H9 (cell line): ENCODE results near the gene NKD2. TPM values are rescaled to one million over a fixed set of nuclear protein-coding genes. Genes with fewer than 3 reads are reported as not detected.
"Not testable (repeated sequence)": the region's sequence is repeated elsewhere in the genome, so short reads cannot be mapped to it uniquely, and the experiment has no call there.

Experiments
- DNase-seq: peaks from one replicate; pipeline ENCODE4 v3.0.0-alpha.2; 2017
- H2AFZ ChIP-seq: one replicate; pipeline ENCODE4 v1.6.1; 2013; ENCODE audit warnings: mild to moderate bottlenecking, low read length, control low read depth, moderate library complexity
- H2AK5ac ChIP-seq: 2 replicates; pipeline ENCODE4 v1.6.1; 2013; ENCODE audit warnings: low read length, control low read depth, mixed read lengths; ENCODE audit not compliant: insufficient read length
- H2BK120ac ChIP-seq: one replicate; pipeline ENCODE4 v1.6.1; 2013; ENCODE audit warnings: low read depth, mild to moderate bottlenecking, low read length, control low read depth, inconsistent platforms; ENCODE audit not compliant: poor library complexity, severe bottlenecking
- H2BK12ac ChIP-seq: 2 replicates; pipeline ENCODE4 v1.6.1; 2013; ENCODE audit warnings: low read length, control low read depth, mixed read lengths, low read depth; ENCODE audit not compliant: insufficient read length
- H2BK15ac ChIP-seq: 2 replicates; pipeline ENCODE4 v1.6.1; 2013; ENCODE audit warnings: low read depth, low read length, control low read depth
- H2BK20ac ChIP-seq: one replicate; pipeline ENCODE4 v1.6.1; 2013; ENCODE audit warnings: low read depth, mild to moderate bottlenecking, low read length, control low read depth, inconsistent platforms; ENCODE audit not compliant: poor library complexity, severe bottlenecking
- H2BK5ac ChIP-seq: 2 replicates; pipeline ENCODE4 v1.6.1; 2013; ENCODE audit warnings: low read length, control low read depth, mixed read lengths; ENCODE audit not compliant: insufficient read length
- H3K14ac ChIP-seq: 2 replicates; pipeline ENCODE4 v1.6.1; 2013; ENCODE audit warnings: low read length, control low read depth; ENCODE audit not compliant: insufficient read depth
- H3K18ac ChIP-seq: 2 replicates; pipeline ENCODE4 v1.6.1; 2013; ENCODE audit warnings: low read depth, mild to moderate bottlenecking, mixed read lengths, low read length, control low read depth; ENCODE audit not compliant: insufficient read length
- H3K23ac ChIP-seq: 2 replicates; pipeline ENCODE4 v1.6.1; 2013; ENCODE audit warnings: low read length, control low read depth, mixed read lengths, low read depth; ENCODE audit not compliant: insufficient read length
- H3K23me2 ChIP-seq: 2 replicates; pipeline ENCODE4 v1.6.1; 2013; ENCODE audit warnings: low read depth, mild to moderate bottlenecking, mixed read lengths, low read length, control low read depth; ENCODE audit not compliant: insufficient read length, poor library complexity, severe bottlenecking
- H3K27ac ChIP-seq: 2 replicates; pipeline ENCODE4 v1.5.1; 2013; ENCODE audit warnings: low read length, control low read depth, mixed read lengths, low read depth; ENCODE audit not compliant: insufficient read length
- H3K27me3 ChIP-seq: 2 replicates; pipeline ENCODE4 v1.6.1; 2013; ENCODE audit warnings: low read length, control low read depth, inconsistent platforms; ENCODE audit not compliant: insufficient read depth
- H3K4ac ChIP-seq: 2 replicates; pipeline ENCODE4 v1.6.1; 2013; ENCODE audit warnings: low read depth, mild to moderate bottlenecking, control low read depth, inconsistent platforms, low read length, moderate library complexity
- H3K4me1 ChIP-seq: 2 replicates; pipeline ENCODE4 v1.6.1; 2013; ENCODE audit warnings: low read length, control low read depth, inconsistent platforms; ENCODE audit not compliant: insufficient read depth
- H3K4me2 ChIP-seq: 2 replicates; pipeline ENCODE4 v1.6.1; 2013; ENCODE audit warnings: low read length, control low read depth, mixed read lengths; ENCODE audit not compliant: insufficient read length, insufficient read depth
- H3K56ac ChIP-seq: 2 replicates; pipeline ENCODE4 v1.6.1; 2013; ENCODE audit warnings: low read depth, mild to moderate bottlenecking, mixed read lengths, low read length, control low read depth; ENCODE audit not compliant: insufficient read length
- H3K79me1 ChIP-seq: 2 replicates; pipeline ENCODE4 v1.6.1; 2013; ENCODE audit warnings: low read depth, mild to moderate bottlenecking, moderate library complexity, low read length, control low read depth, inconsistent platforms; ENCODE audit not compliant: insufficient read depth, poor library complexity, severe bottlenecking
- H3K79me2 ChIP-seq: 2 replicates; pipeline ENCODE4 v1.6.1; 2013; ENCODE audit warnings: low read length, control low read depth, inconsistent platforms; ENCODE audit not compliant: insufficient read depth
- H3K9ac ChIP-seq: 2 replicates; pipeline ENCODE4 v1.6.1; 2013; ENCODE audit warnings: low read length, control low read depth, mixed read lengths; ENCODE audit not compliant: insufficient read length; ENCODE audit errors: extremely low read depth
- H3K9me3 ChIP-seq: one replicate; pipeline ENCODE4 v1.6.1; 2013; ENCODE audit warnings: low read depth, low read length, inconsistent platforms; ENCODE audit not compliant: control insufficient read depth
- H3T11ph ChIP-seq: one replicate; pipeline ENCODE4 v1.6.1; 2013; ENCODE audit warnings: mild to moderate bottlenecking, low read length, control low read depth, inconsistent platforms
- H4K20me1 ChIP-seq: one replicate; pipeline ENCODE4 v1.6.1; 2013; ENCODE audit not compliant: control insufficient read depth, insufficient read length, insufficient read depth
- H4K5ac ChIP-seq: 2 replicates; pipeline ENCODE4 v1.6.1; 2013; ENCODE audit warnings: low read depth, mild to moderate bottlenecking, mixed read lengths, low read length, control low read depth; ENCODE audit not compliant: insufficient read length
- H4K8ac ChIP-seq: replicated peaks from 2 replicates; pipeline ENCODE4 v1.6.1; 2013; ENCODE audit warnings: low read length, control low read depth, mixed read lengths, low read depth; ENCODE audit not compliant: insufficient read length
- H4K91ac ChIP-seq: 2 replicates; pipeline ENCODE4 v1.6.1; 2013; ENCODE audit warnings: low read depth, mild to moderate bottlenecking, moderate library complexity, mixed read lengths, low read length, control low read depth; ENCODE audit not compliant: insufficient read length
- H3K27ac Mint-ChIP-seq, 3 experiments: 2 replicates in 2 of 3; 3 replicates in 1 of 3; pipeline ENCODE4 v1.8.0; 2020 to 2021; ENCODE audit warnings: mixed read lengths in 3 of 3, mild to moderate bottlenecking in 1 of 3, moderate library complexity in 1 of 3
- H3K27me3 Mint-ChIP-seq: 2 replicates; pipeline ENCODE4 v1.8.0; 2021; ENCODE audit warnings: low read depth, mild to moderate bottlenecking, moderate library complexity, mixed read lengths
- H3K36me3 Mint-ChIP-seq, 3 experiments: 2 replicates in 2 of 3; 3 replicates in 1 of 3; pipeline ENCODE4 v1.8.0; 2020 to 2021; ENCODE audit warnings: low read depth in 3 of 3, mixed read lengths in 3 of 3; ENCODE audit not compliant: insufficient read depth in 1 of 3
- H3K4me1 Mint-ChIP-seq, 2 experiments: 2 replicates each; pipeline ENCODE4 v1.8.0; 2020; ENCODE audit warnings: mixed read lengths in 2 of 2
- H3K4me3 Mint-ChIP-seq, 2 experiments: 2 replicates in 1 of 2; 3 replicates in 1 of 2; pipeline ENCODE4 v1.8.0; 2020 to 2021; ENCODE audit warnings: mild to moderate bottlenecking in 2 of 2, mixed read lengths in 2 of 2, moderate library complexity in 1 of 2
- H3K9me3 Mint-ChIP-seq, 2 experiments: 2 replicates in 1 of 2; 3 replicates in 1 of 2; pipeline ENCODE4 v1.8.0; 2020; ENCODE audit warnings: mild to moderate bottlenecking in 2 of 2, mixed read lengths in 2 of 2, moderate library complexity in 1 of 2
- CTCF ChIP-seq: fragments of 200-600 bp; sonication (generic); conservative IDR thresholded peaks from 3 replicates; pipeline ENCODE4 v1.8.0; 2021; ENCODE audit warnings: antibody characterized with exemption, mild to moderate bottlenecking
- WGBS: extraction: QIAGEN DNeasy Blood & Tissue Kit; methylation state at CpG from one replicate; pipeline ENCODE4 v1.1.7; 2013; ENCODE audit warnings: missing lambda C conversion rate, low lambda C conversion rate, mixed read lengths; ENCODE audit not compliant: insufficient read length; ENCODE audit errors: extremely low coverage; 5-methylcytosine and 5-hydroxymethylcytosine counted together
- total RNA-seq: library from RNA; stranded (reverse); gene quantifications from 2 replicates; pipeline ENCODE4 v1.2.1, GENCODE V29; 2021

Gene NKD2
- total RNA-seq, 1 experiment from 2014 or later: 7.3 TPM

GRCh38 chr5:1000329-1000728 lies 8.3 kb upstream of the NKD2 start:
- Histone ChIP-seq H3T11ph (no peak overlapping the region), H3K56ac (no peak overlapping the region), H3K79me1 (no peaks in the 10 kb centered on the region), H2BK15ac (no peak overlapping the region), H3K4me1 (no peaks in the 10 kb centered on the region), H2BK5ac (no peak overlapping the region), H4K20me1 (peaks cover 2% of the 10 kb centered on the region), H3K27ac (no peak overlapping the region), H4K8ac (no peak overlapping the region), H3K14ac (no peak overlapping the region; the same call in 1 of the 2 replicates), H2AFZ (no peak overlapping the region), H3K9ac (no peak overlapping the region), H3K79me2 (no peaks in the 10 kb centered on the region), H2AK5ac (no peak overlapping the region), H3K18ac (no peak overlapping the region), H3K4ac (no peak overlapping the region), H4K91ac (no peak overlapping the region), H3K9me3 (no peaks in the 10 kb centered on the region), H3K23me2 (peaks cover 10% of the 10 kb centered on the region), H2BK120ac (no peak overlapping the region), H2BK20ac (no peak overlapping the region), H2BK12ac (no peak overlapping the region), H3K27me3 (peaks cover 4% of the 10 kb centered on the region; the same call in 1 of the 2 replicates), H3K23ac (no peak overlapping the region), H4K5ac (no peak overlapping the region), H3K4me2 (no peak overlapping the region)
- no peak for DNase-seq
- WGBS: no CpG with 5 or more reads among the region's 9 CpGs
- peak overlapping the region in 1 of 3 experiments; percentile 48; a peak in 1 of 7 replicates for H3K27ac Mint-ChIP-seq
- H3K4me1 Mint-ChIP-seq: peaks cover 6 to 7% of the 10 kb centered on the region in 2 experiments
- H3K9me3 Mint-ChIP-seq: no peaks in the 10 kb centered on the region
- H3K4me3 Mint-ChIP-seq: no peak overlapping the region
- no peaks in the 10 kb centered on the region for H3K36me3 Mint-ChIP-seq
- TF ChIP-seq CTCF: no peak
- H3K27me3 Mint-ChIP-seq: peaks cover 42% of the 10 kb centered on the region

GRCh38 chr5:1000831-1001230 lies 7.8 kb upstream of the NKD2 start:
- not testable (repeated sequence) for H3K4me3 Mint-ChIP-seq

More at GRCh38 chr5:1000831-1001230, 7.8 kb upstream of the NKD2 start:
- not testable (repeated sequence) for H2BK15ac ChIP-seq, H2BK20ac ChIP-seq, H4K5ac ChIP-seq, H3K27me3 ChIP-seq, H3K56ac ChIP-seq, H4K8ac ChIP-seq, H3K4me1 ChIP-seq, H3K14ac ChIP-seq, H4K20me1 ChIP-seq, H3K27ac Mint-ChIP-seq, H3K4ac ChIP-seq, H3K9me3 Mint-ChIP-seq, H3T11ph ChIP-seq, H3K36me3 Mint-ChIP-seq, H3K18ac ChIP-seq, H3K79me1 ChIP-seq, H2BK120ac ChIP-seq, H2AK5ac ChIP-seq, H2BK12ac ChIP-seq, H4K91ac ChIP-seq, H3K9ac ChIP-seq, H3K4me2 ChIP-seq, H2AFZ ChIP-seq, H3K27ac ChIP-seq, H3K9me3 ChIP-seq, H3K4me1 Mint-ChIP-seq, DNase-seq, H3K79me2 ChIP-seq, H3K23ac ChIP-seq, H2BK5ac ChIP-seq
- H3K23me2 ChIP-seq: peaks cover 10% of the 10 kb centered on the region
- H3K27me3 Mint-ChIP-seq: peaks cover 47% of the 10 kb centered on the region
- WGBS: no CpG with 5 or more reads among the region's 11 CpGs
